Testis (tissue), 2 donors: ENCODE data around the gene CD300LF.

ENCODE experiments used
- POLR2A ChIP-seq: fragments of 450-650 bp; IDR thresholded peaks from one replicate; pipeline ENCODE4 v1.6.1; 2017; ENCODE audit warnings: antibody characterized with exemption, mild to moderate bottlenecking, moderate library complexity
- TF ChIP-seq, protein P1 (sequence below), 3 experiments: fragments of 450-650 bp in 2 of 3; fragments of 200-600 bp in 1 of 3; sonication (generic) in 1 of 3; IDR thresholded peaks; one replicate each; pipeline ENCODE4 v1.5.1; 2016 to 2019; ENCODE audit warnings: antibody characterized with exemption in 3 of 3, mild to moderate bottlenecking in 2 of 3, moderate library complexity in 1 of 3

DNA sequence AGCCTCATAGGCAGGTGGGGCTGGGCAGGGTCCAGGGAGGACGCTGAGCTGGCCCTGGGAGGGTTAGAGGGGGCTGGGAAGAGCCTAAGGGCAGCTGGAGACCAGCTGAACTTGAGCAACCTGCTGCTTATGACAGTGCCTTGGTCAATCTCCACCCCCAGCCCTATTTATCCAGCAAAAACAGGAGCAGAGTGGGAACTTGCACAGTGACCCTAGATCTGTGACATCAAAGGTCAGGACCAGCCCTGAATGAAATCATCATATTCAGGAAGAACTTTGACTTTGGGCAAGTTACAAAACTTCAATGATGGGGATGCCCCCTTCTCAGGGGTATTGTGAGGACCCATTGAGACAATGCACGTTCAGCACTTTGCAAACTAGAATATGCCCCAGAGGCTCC, 9.4 kb downstream of the CD300LF start:
- TF ChIP-seq, protein P1, sequence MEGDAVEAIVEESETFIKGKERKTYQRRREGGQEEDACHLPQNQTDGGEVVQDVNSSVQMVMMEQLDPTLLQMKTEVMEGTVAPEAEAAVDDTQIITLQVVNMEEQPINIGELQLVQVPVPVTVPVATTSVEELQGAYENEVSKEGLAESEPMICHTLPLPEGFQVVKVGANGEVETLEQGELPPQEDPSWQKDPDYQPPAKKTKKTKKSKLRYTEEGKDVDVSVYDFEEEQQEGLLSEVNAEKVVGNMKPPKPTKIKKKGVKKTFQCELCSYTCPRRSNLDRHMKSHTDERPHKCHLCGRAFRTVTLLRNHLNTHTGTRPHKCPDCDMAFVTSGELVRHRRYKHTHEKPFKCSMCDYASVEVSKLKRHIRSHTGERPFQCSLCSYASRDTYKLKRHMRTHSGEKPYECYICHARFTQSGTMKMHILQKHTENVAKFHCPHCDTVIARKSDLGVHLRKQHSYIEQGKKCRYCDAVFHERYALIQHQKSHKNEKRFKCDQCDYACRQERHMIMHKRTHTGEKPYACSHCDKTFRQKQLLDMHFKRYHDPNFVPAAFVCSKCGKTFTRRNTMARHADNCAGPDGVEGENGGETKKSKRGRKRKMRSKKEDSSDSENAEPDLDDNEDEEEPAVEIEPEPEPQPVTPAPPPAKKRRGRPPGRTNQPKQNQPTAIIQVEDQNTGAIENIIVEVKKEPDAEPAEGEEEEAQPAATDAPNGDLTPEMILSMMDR (IDR thresholded peaks at IDR 0.05) = no peak
- TF ChIP-seq POLR2A = no peak
